HG03196 (cell line): ENCODE results near the gene TMEM132A.
"Not testable (repeated sequence)": the region's sequence is repeated elsewhere in the genome, so short reads cannot be mapped to it uniquely, and the experiment has no call there.

Experiments used
- ATAC-seq: cut with Tn5 transposase; IDR thresholded peaks from one replicate; pipeline ENCODE4 v1.9.1; 2021; ENCODE audit not compliant: unreplicated experiment

TMEM132A gene

DNA sequence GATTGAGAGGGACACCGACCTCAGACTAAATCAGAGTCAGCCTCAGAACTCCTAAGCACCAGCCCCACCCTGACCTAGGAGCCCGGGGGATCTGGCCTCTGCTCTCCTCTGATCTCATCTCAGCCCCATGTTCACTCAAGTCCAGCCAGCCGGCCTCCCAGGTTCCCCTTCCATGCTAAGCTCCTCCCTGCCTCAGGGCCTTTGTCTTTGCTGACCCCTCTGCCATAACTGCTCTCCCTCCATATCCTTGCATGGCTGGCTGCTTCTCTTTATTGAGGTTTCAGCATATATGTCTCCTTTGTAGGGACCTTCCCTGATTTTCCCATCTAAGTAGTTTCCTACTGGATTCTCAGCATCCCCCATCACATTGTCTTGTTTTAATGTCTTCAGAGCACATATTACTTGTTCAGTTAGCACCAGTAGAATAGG is 28.5 kb downstream of the TMEM132A start:
- ATAC-seq = no peak

DNA sequence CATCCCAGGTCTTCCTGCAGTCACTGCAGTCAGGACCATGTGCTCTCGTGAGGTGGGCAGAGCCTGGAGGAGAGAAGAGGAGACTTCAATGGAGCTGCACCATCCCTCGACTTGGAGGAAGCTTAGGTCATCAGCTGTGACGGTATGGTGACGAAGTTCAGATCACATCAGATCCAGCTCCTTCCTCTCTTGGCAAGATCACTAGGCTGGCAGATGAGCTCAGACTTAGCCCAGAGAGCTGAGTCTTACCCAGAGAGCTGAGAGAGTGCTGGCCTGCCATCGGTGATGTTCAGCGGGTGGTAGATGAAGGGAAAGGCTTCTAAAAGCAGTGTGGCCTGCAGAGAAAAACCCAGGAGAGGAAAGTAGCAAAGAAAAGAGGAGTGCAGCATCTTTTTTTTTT is 29.5 kb downstream of the TMEM132A start:
- ATAC-seq = no peak

DNA sequence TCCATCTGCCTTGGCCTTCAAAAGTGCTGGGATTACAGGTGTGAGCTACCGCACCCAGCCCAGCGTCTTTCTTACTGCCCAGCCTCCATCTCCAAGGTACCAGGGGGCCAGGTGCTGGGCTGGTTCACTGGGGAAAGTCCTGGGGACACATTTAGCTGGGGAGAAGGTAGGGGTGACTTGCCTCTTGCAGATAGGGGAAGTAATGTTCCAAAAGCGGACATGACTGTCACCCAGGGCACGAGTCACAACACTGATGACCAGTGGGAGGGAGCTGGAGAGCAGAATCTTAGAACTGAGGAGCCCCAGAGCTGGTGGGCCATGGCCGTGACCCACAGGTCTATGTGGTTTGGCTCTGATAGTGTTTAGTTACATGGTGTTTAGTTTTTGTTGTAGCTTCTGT is 30.2 kb downstream of the TMEM132A start:
- no peak for ATAC-seq

DNA sequence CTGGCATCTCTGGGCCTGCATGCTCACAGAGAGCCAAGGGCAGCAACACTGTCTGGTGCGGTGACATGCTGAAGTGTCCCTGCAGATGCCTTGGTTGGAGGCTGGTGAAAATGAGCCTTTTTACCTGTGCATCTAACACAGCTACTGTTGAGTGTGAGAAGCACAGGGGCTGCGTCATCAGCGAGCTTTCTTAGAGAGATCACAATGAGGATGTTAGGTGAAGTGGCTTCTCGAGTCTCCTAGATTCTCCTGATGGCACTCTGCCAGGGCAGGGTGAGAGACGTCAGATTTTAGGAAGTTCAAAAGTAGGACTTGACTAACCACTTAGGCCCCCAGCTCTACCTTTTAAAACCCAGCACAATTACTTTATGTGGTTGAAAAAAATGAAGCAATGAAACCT is 31.3 kb downstream of the TMEM132A start:
- no peak for ATAC-seq

DNA sequence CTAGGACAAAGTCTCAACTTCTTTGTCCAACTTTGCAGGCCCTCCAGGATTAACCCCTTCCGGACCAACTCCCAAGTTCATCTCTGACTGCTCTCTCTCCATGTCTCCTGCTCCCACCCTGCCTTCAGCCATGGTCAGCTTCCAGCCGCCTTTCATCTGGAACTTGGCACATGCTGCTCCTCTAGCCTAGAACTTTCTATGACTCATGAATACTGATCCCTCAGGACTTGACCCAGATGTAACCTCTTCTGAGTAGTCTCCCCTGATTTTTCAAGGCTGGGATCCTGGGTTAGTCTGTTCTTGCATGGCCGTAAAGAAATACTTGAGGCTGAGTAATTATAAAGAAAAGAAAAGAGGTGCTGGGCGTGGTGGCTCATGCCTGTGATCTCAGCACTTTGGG is 32.9 kb downstream of the TMEM132A start:
- ATAC-seq = no peak

DNA sequence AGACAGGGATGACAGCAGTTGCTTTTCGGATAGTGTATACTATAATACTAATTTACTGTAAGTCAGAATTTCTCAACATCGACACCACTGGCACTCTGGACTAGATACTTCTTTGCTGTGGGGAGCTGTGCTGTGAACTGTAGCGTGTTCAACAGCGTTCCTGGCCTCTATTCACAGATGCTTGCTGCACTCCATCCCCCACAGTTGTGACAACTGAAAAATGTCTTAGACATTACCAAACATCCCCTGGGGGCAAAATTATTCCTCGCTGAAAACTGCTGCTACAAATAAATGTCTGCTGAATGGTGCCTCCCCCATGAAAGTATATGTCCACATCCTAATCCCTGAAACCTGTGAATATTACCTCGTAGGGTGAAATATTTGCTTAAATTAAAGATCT is 35.2 kb downstream of the TMEM132A start:
- ATAC-seq = no peak

DNA sequence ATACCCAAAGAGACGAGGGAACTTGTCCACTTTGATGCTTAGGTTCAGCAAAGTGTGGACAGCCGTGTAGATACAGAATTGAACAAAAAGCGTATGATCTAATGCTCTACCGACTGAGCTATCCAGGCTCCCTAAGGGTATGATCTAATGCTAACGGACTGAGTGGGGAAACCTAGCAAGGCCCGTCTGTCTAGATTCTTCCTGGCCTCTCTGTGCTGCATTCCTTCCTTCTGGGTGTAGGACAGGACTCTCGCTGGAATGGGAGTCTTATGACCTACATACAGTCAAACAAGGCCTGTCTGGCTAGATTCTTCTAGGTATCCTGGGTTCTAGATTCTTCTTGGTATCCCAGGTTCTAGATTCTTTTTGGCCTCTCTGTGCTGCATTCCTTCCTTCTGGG is 36.1 kb downstream of the TMEM132A start:
- ATAC-seq = no peak

DNA sequence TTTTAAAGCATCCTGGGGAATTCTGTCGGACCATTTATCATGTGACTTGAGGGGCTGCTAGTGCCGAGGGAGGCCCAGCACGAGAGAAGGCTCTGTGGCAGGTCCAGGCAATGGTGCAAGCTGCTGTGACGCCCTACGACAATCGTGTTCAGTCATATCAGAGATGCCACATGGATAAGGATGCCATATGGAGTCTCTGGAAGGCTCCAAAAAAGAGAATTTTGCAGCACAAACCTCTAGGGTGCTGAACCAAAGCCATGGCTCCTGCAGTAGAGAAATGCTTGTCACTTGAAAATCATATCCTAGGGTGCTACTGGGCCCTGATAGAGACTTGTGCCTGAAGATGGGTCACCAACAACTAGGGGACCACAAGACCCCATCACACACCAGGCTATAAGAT is 40.5 kb downstream of the TMEM132A start:
- no peak for ATAC-seq

DNA sequence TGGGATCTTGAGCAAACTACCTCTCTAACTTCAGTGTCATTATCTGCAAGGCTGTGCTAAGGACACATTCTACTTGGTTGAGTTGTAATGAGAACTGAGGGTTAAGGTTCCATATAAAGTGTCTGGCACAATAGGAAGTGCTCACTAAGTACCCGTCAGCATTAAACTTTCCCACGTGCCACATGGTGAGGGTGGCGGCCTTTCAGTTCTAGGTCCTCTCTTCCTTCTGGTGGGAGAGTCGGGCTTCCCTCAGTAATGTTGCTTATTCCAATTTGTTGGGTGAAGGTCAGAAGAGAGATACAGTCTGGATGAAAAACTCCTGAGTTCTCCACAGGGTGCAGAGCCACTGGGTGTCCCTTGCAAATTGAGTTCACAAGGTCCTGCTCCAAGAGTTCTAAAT is 42.6 kb downstream of the TMEM132A start:
- ATAC-seq = no peak

DNA sequence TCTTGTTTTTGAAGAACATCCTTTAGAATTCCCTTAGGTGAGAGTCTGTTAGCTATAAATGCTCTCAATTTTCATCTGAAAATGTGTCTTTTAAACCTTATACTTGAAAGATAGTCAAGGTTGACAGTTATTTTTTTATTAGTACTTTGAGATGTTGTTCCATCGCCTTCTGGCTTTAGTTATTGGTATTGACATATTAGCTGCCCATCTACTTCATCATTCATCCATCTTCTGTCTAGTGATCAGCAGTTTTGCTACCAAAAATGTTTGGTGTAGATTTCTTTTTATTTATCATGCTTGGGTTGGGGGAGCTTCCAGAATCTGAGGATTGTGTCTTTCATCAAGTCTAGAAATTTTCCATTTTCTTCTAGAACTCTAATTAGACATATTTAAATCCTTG is 44.0 kb downstream of the TMEM132A start:
- no peak for ATAC-seq

DNA sequence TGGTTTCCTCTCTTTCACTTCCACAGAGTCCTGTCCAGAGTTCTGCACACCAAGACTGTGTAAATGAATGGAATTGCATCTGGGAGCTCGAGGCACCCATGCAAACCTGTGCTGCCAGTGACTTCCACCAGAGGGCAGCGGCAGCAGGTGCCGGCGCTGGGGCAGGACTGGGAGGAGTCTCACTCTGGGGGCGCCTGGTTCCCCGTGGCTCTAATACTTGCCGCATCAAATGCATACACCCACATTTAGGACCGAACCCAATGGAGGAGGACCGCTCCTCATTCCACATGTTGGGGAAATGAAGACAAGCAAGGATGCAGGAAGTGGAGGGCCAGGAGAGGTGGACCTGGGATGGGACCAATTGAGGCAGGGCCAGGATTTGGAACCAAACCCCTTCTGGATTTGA is 46.1 kb downstream of the TMEM132A start:
- ATAC-seq = no peak

DNA sequence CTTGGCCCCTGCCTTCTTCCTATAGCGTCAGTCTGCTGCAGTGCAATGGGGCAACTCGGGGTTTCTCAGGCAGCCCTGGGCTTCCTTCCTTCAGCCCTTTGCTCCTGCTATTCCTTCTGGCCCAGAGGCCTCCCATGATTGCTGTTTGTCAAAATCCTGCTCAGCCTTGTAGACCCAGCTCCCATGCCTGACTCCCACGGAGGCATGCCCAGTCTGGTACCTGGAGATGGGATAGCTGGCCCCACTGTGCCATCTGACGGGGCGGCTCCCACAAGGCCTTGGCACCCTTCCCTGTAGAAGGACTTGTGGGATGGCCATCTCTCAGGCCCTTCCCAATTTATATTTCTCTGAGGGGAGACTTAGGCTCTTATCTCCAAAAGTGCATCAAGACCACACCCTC is 46.6 kb downstream of the TMEM132A start:
- ATAC-seq = no peak

DNA sequence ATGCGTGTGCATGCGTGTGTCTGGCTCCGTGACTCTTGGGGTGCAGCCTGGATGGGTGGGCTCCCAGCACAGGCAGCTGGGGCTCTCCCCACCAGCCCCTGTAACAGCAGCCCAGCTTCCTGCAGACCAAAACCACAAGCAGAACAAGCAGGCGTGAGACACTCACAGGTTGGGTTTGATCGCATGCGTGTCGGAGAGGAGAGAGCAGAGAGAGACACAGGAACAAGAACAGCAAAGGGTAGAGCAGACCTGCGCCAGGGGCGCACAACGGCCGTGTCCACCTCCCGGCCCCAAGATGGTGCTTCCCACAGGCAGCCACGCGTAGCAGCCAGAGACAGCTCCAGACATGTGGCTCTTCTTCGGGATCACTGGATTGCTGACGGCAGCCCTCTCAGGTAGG is 47.3 kb downstream of the TMEM132A start, which contains the start of gene CD6:
Gene CD6 (plus strand): TSS at position 161 of the 400 bp plus-strand sequence. CDS start 186 bp downstream, at position 347.
- no peak for ATAC-seq

DNA sequence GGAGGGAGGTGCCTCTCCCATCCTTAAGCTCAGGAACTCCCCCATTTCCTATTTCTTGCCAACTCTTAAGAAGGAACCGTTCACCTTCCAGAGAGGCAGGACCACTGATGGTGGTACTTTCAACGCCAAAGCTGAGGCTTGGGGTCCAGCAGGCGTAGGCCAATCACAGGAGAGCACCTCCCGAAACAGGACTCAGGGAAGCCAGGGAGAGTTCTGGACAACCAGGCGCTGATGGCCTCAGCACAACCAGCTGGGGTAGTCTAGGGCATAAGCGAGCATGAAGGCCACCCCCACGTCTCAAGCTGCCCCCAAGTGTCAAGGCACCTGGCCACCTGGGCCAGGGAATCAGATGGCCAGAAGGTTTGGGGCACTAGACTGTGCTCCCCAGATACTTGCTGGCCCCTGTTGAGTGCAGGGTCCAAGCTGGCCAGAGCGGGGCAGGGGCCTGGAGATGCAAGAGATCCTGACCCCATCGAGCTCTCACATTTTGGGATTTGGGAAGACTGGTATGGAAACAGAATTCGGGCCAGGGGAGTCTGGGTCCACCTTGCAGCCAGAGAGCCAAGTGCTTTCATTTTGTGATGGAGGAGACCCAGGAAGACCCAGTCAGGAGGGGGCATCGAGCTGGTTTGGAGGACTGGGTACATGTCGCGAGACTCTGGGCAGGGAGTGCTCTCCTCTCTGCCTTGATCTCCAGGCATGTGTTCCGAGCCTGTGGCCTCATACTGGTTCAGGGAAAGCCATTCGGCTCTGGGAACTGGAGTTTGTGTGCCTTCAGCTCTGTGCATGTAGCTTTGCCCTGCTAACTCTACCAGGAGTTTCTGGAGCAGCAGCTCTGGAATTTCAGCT is 48.1 kb downstream of the TMEM132A start:
- ATAC-seq = no peak

DNA sequence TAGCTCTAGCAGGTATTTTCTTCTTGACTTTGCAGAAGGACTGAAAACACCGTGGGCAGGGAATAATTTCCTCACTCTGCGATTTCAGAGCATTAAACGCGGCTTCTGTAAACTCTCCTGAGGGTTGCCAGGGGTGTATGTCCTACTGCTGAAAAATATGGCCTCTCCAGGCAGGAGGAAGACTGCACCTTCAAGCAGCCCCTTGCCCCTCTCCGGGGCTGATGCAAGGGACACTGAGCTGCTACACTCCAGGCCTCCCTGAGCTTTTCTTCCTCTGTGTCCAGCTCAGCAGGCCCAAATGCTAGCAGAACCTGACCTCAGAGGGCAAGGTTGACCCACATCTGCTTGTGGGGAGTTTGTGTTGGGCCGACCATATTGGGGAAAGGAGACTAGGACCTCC is 49.4 kb downstream of the TMEM132A start:
- ATAC-seq = no peak

DNA sequence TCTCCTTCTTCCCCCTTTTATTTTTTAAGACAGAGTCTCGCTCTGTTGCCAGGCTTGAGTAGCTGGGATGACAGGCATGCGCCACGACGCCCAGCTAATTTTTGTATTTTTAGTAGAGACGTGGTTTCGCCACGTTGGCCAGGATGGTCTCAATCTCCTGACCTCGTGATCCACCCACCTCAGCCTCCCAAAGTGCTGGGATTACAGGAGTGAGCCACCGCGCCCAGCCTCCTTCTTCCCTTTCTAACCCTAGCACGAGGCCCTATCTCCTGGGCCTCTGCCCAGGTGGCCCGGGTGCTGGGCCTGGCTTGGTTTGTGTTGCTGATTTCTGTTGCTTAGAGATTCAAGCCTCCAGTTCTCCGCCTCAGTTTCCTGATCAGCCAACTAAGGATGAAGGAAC is 50.1 kb downstream of the TMEM132A start:
- ATAC-seq = not testable (repeated sequence)

DNA sequence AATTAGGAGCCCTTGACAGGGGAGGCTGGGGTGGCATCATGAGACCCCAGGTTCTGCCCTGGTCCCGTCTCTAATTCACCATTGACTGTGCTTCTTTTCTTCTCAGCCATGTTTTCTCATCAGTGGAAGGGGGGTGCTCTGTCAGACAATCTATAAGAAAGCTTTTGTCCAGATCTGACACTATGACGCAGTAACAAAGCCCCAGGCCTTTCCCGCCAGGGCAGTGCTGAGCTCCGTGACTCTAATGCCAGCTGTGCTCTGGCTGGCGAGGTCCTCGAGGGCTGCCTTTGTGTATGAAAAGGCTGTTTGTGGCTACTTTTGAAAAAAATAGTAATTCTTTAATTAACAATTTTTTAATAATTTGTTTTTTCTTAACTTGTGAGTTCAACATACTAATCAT is 50.5 kb downstream of the TMEM132A start:
- no peak for ATAC-seq

DNA sequence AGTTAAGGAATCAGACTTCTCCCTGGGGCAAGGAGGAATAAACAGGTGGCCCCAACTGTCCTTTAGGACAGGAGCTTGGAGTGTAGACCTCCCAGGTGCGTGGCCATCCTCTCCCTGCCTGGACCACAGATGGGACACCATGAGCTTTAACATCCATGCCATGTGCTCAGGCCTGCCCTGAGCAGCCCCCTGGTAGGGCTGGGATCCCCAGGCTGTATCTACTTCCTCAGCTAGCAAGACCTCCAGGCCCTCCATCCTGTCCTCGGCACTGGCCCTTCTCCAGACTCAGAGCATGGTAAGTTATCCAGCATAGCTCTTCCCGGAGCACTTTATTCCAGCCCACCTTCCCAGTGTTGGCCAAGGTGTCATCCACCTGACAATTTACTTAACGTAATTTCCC is 53.0 kb downstream of the TMEM132A start:
- ATAC-seq = no peak

DNA sequence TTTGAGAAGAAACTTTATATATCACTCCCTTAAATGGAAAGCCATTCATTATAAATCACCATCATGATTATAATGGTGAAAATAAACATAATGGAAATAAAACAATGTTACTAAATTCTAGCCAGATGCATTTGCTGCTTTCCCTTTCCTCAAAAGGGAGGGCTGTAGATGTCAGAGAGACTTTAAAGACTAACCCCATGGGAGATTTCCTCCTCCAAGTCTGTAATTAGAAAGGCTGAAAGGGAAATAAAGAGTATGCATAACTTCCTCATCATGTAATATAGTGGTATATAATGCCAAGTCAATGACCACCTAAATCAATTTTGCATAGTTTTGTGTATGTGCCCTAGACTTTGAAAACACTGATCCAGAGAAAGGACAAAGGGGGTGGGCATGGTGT is 53.6 kb downstream of the TMEM132A start:
- no peak for ATAC-seq

DNA sequence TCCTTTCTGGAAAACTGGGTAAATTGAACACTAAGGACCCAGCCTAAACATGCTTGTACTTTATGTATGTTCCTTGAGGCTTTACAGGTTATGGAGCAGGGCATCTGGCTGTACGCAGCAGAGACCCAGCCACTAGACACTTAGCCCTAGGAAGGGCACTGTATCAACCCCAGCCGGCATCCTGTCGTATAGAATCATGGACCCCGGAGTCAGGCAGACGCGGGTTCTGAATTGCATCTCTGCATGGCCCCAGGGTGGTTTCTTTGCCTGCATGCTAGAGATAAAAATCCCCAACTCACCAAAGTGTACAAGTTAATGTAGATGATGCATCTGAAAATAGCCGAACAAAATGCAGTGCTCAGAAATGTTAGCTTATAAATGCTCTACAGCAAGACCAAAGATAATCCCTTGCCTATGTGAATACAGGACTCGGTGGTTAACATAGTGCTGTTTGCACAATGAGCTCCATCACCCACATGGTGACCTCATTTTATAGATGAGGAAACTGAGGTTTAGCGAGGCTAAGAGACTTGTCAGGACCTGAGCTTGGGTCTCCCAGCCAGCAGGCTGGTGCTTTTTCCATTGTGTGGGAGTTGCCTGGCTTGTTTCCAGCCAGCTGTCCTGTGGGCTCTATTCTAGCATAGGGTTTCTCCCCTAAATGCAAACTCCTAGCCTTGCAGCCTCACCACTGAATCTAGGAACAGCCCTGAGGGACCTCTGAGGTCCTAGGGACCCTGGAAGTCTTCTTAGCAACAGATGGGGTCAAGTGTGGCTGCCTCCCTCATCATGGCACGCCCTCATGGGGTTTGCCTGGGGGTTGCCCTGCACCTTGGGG is 54.5 kb downstream of the TMEM132A start:
- no peak for ATAC-seq

DNA sequence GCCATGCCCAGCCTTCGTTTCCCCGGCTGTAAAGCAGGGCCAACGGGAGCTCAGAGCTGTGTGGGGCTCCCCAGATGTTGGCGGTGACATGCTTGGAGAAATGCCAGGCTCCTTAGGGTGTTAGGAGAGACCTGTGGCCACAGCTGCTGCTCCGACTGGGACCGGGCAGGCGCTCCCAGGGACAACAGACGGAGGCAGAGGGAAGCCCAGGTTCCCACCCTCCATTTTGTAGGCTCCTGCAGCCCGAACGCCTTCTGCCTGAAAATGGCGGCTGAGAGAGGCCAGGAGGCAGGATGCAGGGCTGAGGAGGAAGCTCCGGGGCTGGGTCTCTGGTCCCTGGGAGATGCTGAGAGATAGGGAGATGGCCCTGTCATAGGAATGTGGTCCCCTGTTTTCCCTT is 57.3 kb downstream of the TMEM132A start:
- ATAC-seq = no peak

DNA sequence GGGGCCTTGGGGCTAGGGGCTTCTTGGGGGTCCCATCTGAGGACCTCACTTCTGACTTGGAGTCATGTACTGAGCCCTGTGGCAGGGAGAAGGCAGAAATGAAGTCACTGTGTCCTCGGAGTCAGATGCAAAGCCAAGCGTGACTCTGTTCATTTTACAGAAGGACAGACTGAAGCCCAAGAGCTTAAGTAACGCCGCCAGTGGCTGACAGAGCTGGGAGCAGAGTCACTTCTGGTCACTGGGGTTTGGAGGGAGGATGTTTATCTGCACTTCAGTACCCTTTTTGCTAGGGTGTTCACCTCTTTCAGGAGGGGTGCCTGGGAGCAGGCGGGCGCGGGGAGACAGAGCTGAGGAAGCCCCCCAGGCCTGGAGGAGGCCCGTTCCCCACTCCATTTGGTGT is 57.9 kb downstream of the TMEM132A start:
- no peak for ATAC-seq
